ENCODE results near the gene UBE2QL1.

DNA sequence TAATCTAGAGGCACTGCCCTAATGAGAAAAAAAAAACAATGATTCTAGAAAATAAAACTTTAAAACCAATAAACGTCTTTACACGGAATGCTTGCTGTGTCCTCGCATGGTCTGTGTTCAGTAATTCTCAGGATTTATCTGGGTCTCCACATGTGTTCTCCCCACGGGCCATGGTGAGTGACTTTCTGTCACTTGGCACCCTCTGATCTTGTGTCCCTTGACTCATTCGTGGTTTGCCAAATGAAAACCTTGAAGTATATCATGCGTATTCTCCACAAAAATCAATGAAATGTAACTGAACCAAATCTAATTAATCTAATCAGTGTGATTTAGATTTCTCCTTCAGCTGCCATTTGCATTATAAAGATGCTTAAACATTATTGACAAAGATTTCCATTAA lies 48.0 kb downstream of the UBE2QL1 start:
- TF ChIP-seq POLR2AphosphoS5 (IDR thresholded peaks at IDR 0.05; ENCODE audit: low read depth, low read length) (no peak), POLR2A (IDR thresholded peaks at IDR 0.05; ENCODE audit: low read depth, low read length) (no peak), TAF1 (IDR thresholded peaks at IDR 0.05; ENCODE audit: borderline replicate concordance, low read depth, low read length) (no peak)
